Measurements from ENCODE around the gene CNIH4. TPM values are rescaled to one million over a fixed set of nuclear protein-coding genes. Genes with fewer than 3 reads are reported as not detected.

CNIH4 gene
- total and polyA plus RNA-seq, 10 of the 15 experiments (the other 5 are each of a cell fraction or from before 2014, with no cell fraction given) = 23.2 to 173 (median 51.4) TPM

DNA sequence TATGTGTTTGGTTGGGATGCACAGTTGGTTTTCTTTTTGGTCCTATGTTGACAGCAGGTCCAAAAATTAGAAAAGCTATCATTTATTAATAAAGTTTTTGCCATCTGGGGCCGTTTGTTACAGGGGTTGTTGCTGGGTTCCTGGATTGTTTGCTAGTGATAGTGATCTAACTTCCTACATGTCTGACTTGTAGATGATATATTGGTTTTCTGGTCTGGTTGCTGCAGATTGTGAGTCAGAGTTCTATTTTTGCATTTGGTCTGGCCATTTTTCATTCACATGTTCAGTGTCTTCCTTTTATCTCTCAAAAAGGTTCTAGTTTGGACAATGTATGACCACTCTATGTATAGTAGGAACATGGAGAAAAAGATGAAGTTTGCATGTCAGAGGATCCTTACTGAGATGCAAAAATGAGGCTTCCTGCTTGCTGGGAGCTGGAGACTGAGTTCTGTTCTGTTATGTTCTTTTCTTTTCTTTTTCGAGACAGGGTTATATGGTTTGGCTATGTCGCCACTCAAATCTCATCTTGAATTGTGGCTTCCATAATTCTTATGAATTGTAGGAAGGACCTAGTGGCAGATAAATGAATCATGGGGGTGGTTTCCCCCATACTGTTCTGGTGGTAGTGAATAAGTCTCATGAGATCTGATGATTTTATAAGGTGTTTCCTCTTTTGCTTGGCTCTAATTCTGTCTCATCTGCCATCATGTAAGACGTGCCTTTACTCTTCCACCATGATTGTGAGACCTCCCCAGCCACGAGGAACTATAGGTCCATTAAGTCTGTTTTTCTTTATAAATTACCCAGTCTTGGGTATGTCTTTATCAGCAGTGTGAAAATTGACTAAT is 22.5 kb upstream of the CNIH4 start (continued):
- no peak for TF ChIP-seq CHD2 (IDR thresholded peaks at IDR 0.05; ENCODE audit: borderline replicate concordance, low read depth, low read length)
- TF ChIP-seq, protein P1, sequence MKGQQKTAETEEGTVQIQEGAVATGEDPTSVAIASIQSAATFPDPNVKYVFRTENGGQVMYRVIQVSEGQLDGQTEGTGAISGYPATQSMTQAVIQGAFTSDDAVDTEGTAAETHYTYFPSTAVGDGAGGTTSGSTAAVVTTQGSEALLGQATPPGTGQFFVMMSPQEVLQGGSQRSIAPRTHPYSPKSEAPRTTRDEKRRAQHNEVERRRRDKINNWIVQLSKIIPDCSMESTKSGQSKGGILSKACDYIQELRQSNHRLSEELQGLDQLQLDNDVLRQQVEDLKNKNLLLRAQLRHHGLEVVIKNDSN (IDR thresholded peaks at IDR 0.05; ENCODE audit: borderline replicate concordance, extremely low read length, insufficient read depth, low read depth, low read length) = no peak
- no peak for TF ChIP-seq NRF1 (conservative IDR thresholded peaks at IDR 0.05; ENCODE audit: low read depth, low read length)
- no peak for TF ChIP-seq HDGF (IDR thresholded peaks at IDR 0.05)
- TF ChIP-seq RELA (IDR thresholded peaks at IDR 0.05; ENCODE audit: borderline replicate concordance, partially characterized antibody) = no peak
- no peak for TF ChIP-seq SP1 (IDR thresholded peaks at IDR 0.05; ENCODE audit: low read depth, low read length)
- TF ChIP-seq NFYA (IDR thresholded peaks at IDR 0.05; ENCODE audit: borderline replicate concordance, low read depth, low read length) = no peak
- TF ChIP-seq RB1 (IDR thresholded peaks at IDR 0.05; ENCODE audit: borderline replicate concordance) = no peak
- no peak for TF ChIP-seq ZBTB4 (CRISPR knock-in tag; IDR thresholded peaks at IDR 0.05)
- TF ChIP-seq BACH1 (IDR thresholded peaks at IDR 0.05; ENCODE audit: borderline replicate concordance) = no peak
- TF ChIP-seq ZNF622 (IDR thresholded peaks at IDR 0.05) = no peak
